Retinal pigment epithelial cell (primary cell): ENCODE measurements around the gene PATJ.

Experiments
- DNase-seq: peaks from one replicate; pipeline ENCODE4 v3.0.0-alpha.2; 2010; ENCODE audit warnings: low read depth
- H3K4me3 ChIP-seq: 2 replicates; pipeline ENCODE4 v1.5.1; 2011; ENCODE audit warnings: mild to moderate bottlenecking, low read length, control low read depth, moderate library complexity
- CTCF ChIP-seq: conservative IDR thresholded peaks from 2 replicates; pipeline ENCODE4 v1.5.1; 2011; ENCODE audit warnings: low read depth, low read length, control low read depth, inconsistent platforms

PATJ gene

GRCh38 chr1:62198069-62198780, 455.9 kb downstream of the PATJ start:
- DNase-seq, result no peak
- no peak for TF ChIP-seq CTCF
- H3K4me3 ChIP-seq, result no peak overlapping the region

GRCh38 chr1:62198781-62199125, 456.5 kb downstream of the PATJ start:
- no peak overlapping the region for H3K4me3 ChIP-seq
- no peak for TF ChIP-seq CTCF
- peak; percentile 12 for DNase-seq

GRCh38 chr1:62207187-62207586, 464.9 kb downstream of the PATJ start:
- no peak for DNase-seq
- no peak overlapping the region for H3K4me3 ChIP-seq
- no peak for TF ChIP-seq CTCF

- no peak overlapping the region for H3K4me3 ChIP-seq
- no peak for TF ChIP-seq CTCF
- DNase-seq, result no peak
These were observed 465.8 kb downstream of the PATJ start for GRCh38 chr1:62208087-62208486.

- DNase-seq, result no peak
- no peak overlapping the region for H3K4me3 ChIP-seq
- TF ChIP-seq CTCF, result no peak
These were observed 466.7 kb downstream of the PATJ start for GRCh38 chr1:62208970-62209369.

GRCh38 chr1:62209931-62210595, 467.8 kb downstream of the PATJ start:
- DNase-seq, result no peak
- no peak for TF ChIP-seq CTCF
- H3K4me3 ChIP-seq, result no peak overlapping the region

- no peak for TF ChIP-seq CTCF
- no peak for DNase-seq
- no peak overlapping the region for H3K4me3 ChIP-seq
These were observed 468.7 kb downstream of the PATJ start for GRCh38 chr1:62210960-62211359.
